ENCODE results near the gene NFKBIL1. TPM values are rescaled to one million over a fixed set of nuclear protein-coding genes. Genes with fewer than 3 reads are reported as not detected.
A peak's percentile ranks its signal among the peaks of the same experiment; 100 is the strongest.

NFKBIL1 gene
- total RNA-seq, 2 donors from 2014 or later = 17.4 to 26.3 TPM

GRCh38 chr6:31532644-31533454 lies 14.6 kb upstream of the NFKBIL1 start:
- 90 to 95% methylated on average over 3 to 7 of the region's 9 CpGs for WGBS, 2 experiments (ENCODE audit: insufficient coverage in 1 of 2, insufficient read length in 1 of 2)
- H3K27me3 Mint-ChIP-seq (ENCODE audit: insufficient read depth) = no peaks in the 10 kb centered on the region
- no peak overlapping the region for H3K27ac Mint-ChIP-seq
- no peak for TF ChIP-seq CTCF (conservative IDR thresholded peaks at IDR 0.05)
- peaks cover 82% of the 10 kb centered on the region for H3K36me3 ChIP-seq (ENCODE audit: control insufficient read depth, insufficient read depth, low read length)
- peaks cover 75% of the 10 kb centered on the region for H3K36me3 Mint-ChIP-seq (ENCODE audit: low read depth)
- no peak overlapping the region for H3K4me3 ChIP-seq (ENCODE audit: low read length)
- H3K9me3 ChIP-seq (ENCODE audit: control insufficient read depth, low read length) = no peaks in the 10 kb centered on the region
- H3K4me1 ChIP-seq (ENCODE audit: control insufficient read depth, insufficient read depth, low read length) = no peaks in the 10 kb centered on the region
- H3K27me3 ChIP-seq (ENCODE audit: control insufficient read depth, insufficient read depth, low read length, poor library complexity, severe bottlenecking) = no peaks in the 10 kb centered on the region
- H3K4me1 Mint-ChIP-seq = peaks cover 24% of the 10 kb centered on the region
- no peaks in the 10 kb centered on the region for H3K9me3 Mint-ChIP-seq
- DNase-seq = no peak
- no peak overlapping the region for H3K9ac ChIP-seq (ENCODE audit: extremely low read depth, low read length, poor library complexity, severe bottlenecking)
- no peak overlapping the region for H3K27ac ChIP-seq (ENCODE audit: low read depth, low read length)
- H3K4me3 Mint-ChIP-seq = no peak overlapping the region

GRCh38 chr6:31533455-31533841 lies 14.0 kb upstream of the NFKBIL1 start:
- DNase-seq = no peak
- Histone ChIP-seq H3K9ac (ENCODE audit: extremely low read depth, low read length, poor library complexity, severe bottlenecking) (no peak overlapping the region), H3K4me3 (ENCODE audit: low read length) (no peak overlapping the region), H3K4me1 (ENCODE audit: control insufficient read depth, insufficient read depth, low read length) (no peaks in the 10 kb centered on the region), H3K27me3 (ENCODE audit: control insufficient read depth, insufficient read depth, low read length, poor library complexity, severe bottlenecking) (no peaks in the 10 kb centered on the region), H3K9me3 (ENCODE audit: control insufficient read depth, low read length) (no peaks in the 10 kb centered on the region), H3K36me3 (ENCODE audit: control insufficient read depth, insufficient read depth, low read length) (peaks cover 88% of the 10 kb centered on the region), H3K27ac (ENCODE audit: low read depth, low read length) (no peak overlapping the region)
- H3K27ac Mint-ChIP-seq = no peak overlapping the region
- H3K27me3 Mint-ChIP-seq (ENCODE audit: insufficient read depth) = no peaks in the 10 kb centered on the region
- H3K4me1 Mint-ChIP-seq = peaks cover 28% of the 10 kb centered on the region
- H3K4me3 Mint-ChIP-seq = no peak overlapping the region
- TF ChIP-seq CTCF (conservative IDR thresholded peaks at IDR 0.05) = no peak
- WGBS, 2 experiments (ENCODE audit: insufficient coverage in 1 of 2, insufficient read length in 1 of 2) = 93 to 100% methylated on average over 1 of the region's 1 CpG
- no peaks in the 10 kb centered on the region for H3K9me3 Mint-ChIP-seq
- peaks cover 79% of the 10 kb centered on the region for H3K36me3 Mint-ChIP-seq (ENCODE audit: low read depth)

- Histone ChIP-seq H3K9me3 (ENCODE audit: control insufficient read depth, low read length) (no peaks in the 10 kb centered on the region), H3K27ac (ENCODE audit: low read depth, low read length) (no peak overlapping the region), H3K27me3 (ENCODE audit: control insufficient read depth, insufficient read depth, low read length, poor library complexity, severe bottlenecking) (no peaks in the 10 kb centered on the region), H3K9ac (ENCODE audit: extremely low read depth, low read length, poor library complexity, severe bottlenecking) (no peak overlapping the region), H3K4me3 (ENCODE audit: low read length) (no peak overlapping the region), H3K36me3 (ENCODE audit: control insufficient read depth, insufficient read depth, low read length) (peaks cover 93% of the 10 kb centered on the region), H3K4me1 (ENCODE audit: control insufficient read depth, insufficient read depth, low read length) (no peaks in the 10 kb centered on the region)
- Mint-ChIP-seq H3K27ac (peak overlapping the region; percentile 58), H3K36me3 (ENCODE audit: low read depth) (peaks cover 85% of the 10 kb centered on the region), H3K27me3 (ENCODE audit: insufficient read depth) (no peaks in the 10 kb centered on the region), H3K4me1 (peaks cover 33% of the 10 kb centered on the region), H3K9me3 (no peaks in the 10 kb centered on the region), H3K4me3 (no peak overlapping the region)
- no peak for DNase-seq
- no peak for TF ChIP-seq CTCF (conservative IDR thresholded peaks at IDR 0.05)
- 96 to 97% methylated on average over 5 to 6 of the region's 6 CpGs for WGBS, 2 experiments (ENCODE audit: insufficient coverage in 1 of 2, insufficient read length in 1 of 2)
These were observed 13.4 kb upstream of the NFKBIL1 start for GRCh38 chr6:31534011-31534410.
